ENCODE data around the gene NCAM1.

The NCAM1 gene

DNA sequence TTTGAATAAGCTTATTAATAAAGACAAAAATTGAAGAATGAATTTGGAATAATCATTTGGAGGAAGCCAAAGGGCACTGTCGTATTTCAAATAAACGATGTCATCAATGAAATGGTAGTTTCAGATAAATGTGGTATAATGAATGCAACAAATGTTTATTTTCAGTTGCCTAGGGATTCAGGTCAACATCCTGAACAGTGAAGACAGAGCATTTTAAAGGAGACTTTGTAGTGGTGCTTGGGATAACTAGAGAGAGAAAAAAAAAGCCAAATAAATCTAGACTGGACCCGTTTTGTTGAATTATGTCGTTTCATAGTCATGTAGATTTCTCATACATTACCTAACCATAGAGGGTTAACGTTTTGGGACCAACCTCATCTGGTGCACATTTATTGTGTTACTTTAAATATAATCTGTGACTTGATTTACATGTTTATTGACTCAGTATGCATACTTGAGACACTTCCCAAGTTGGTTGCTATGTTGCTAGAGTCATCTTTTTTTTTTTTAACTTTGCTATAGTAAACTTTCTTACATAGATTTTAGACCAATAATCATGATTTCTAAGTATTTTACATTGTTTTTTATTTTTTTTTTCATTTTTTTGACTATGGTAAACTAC is 111.1 kb downstream of the NCAM1 start:
- H3K27ac Mint-ChIP-seq: no peak overlapping the region
- H3K4me1 Mint-ChIP-seq (ENCODE audit: low read depth): no peaks in the 10 kb centered on the region
- no peaks in the 10 kb centered on the region for H3K27me3 Mint-ChIP-seq (ENCODE audit: low read depth)
- H3K4me3 Mint-ChIP-seq: no peak overlapping the region
- H3K36me3 Mint-ChIP-seq (ENCODE audit: low read depth): no peaks in the 10 kb centered on the region
- no peak for DNase-seq (ENCODE audit: low spot score)
- H3K9me3 Mint-ChIP-seq: no peaks in the 10 kb centered on the region

- H3K36me3 Mint-ChIP-seq (ENCODE audit: low read depth): no peaks in the 10 kb centered on the region
- no peaks in the 10 kb centered on the region for H3K9me3 Mint-ChIP-seq
- H3K4me1 Mint-ChIP-seq (ENCODE audit: low read depth): no peaks in the 10 kb centered on the region
- no peaks in the 10 kb centered on the region for H3K27me3 Mint-ChIP-seq (ENCODE audit: low read depth)
- DNase-seq (ENCODE audit: low spot score): no peak
- no peak overlapping the region for H3K4me3 Mint-ChIP-seq
- no peak overlapping the region for H3K27ac Mint-ChIP-seq
Observed at GRCh38 chr11:113073290-113073953, 112.2 kb downstream of the NCAM1 start.

GRCh38 chr11:113075586-113076095 is 114.4 kb downstream of the NCAM1 start:
- Mint-ChIP-seq H3K27ac (no peak overlapping the region), H3K4me3 (no peak overlapping the region), H3K9me3 (no peaks in the 10 kb centered on the region), H3K36me3 (ENCODE audit: low read depth) (no peaks in the 10 kb centered on the region), H3K4me1 (ENCODE audit: low read depth) (no peaks in the 10 kb centered on the region), H3K27me3 (ENCODE audit: low read depth) (no peaks in the 10 kb centered on the region)
- no peak for DNase-seq (ENCODE audit: low spot score)

DNA sequence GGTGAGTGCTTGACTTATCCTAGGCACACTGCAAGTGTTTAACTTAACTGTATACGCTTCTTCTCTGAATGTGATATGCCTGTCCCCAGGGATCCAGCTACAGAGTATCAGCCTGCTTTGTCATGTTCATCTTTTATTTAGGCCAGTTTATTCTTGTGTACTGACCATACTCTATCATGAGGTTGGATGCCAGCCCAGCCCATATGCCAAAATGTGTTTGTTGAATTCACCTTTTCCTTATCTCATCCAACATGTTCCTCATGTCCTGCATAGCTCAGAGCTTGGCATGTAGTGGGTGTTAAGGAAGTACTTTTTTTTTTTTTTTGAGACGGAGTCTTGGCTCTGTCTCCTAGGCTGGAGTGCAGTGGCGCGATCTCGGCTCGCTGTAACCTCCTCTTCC is 116.2 kb downstream of the NCAM1 start:
- Mint-ChIP-seq H3K9me3 (no peaks in the 10 kb centered on the region), H3K36me3 (ENCODE audit: low read depth) (no peaks in the 10 kb centered on the region), H3K4me3 (no peak overlapping the region), H3K27ac (no peak overlapping the region), H3K4me1 (ENCODE audit: low read depth) (no peaks in the 10 kb centered on the region), H3K27me3 (ENCODE audit: low read depth) (no peaks in the 10 kb centered on the region)
- no peak for DNase-seq (ENCODE audit: low spot score)

GRCh38 chr11:113082341-113082955 is 121.2 kb downstream of the NCAM1 start:
- Mint-ChIP-seq H3K4me1 (ENCODE audit: low read depth) (no peaks in the 10 kb centered on the region), H3K27me3 (ENCODE audit: low read depth) (peaks cover 3% of the 10 kb centered on the region), H3K9me3 (no peaks in the 10 kb centered on the region)

GRCh38 chr11:113083571-113083970 is 122.4 kb downstream of the NCAM1 start:
- no peak overlapping the region for H3K4me3 Mint-ChIP-seq
- H3K9me3 Mint-ChIP-seq: no peaks in the 10 kb centered on the region
- DNase-seq (ENCODE audit: low spot score): no peak
- H3K4me1 Mint-ChIP-seq (ENCODE audit: low read depth): no peaks in the 10 kb centered on the region
- H3K27me3 Mint-ChIP-seq (ENCODE audit: low read depth): peaks cover 3% of the 10 kb centered on the region
- no peak overlapping the region for H3K27ac Mint-ChIP-seq
- H3K36me3 Mint-ChIP-seq (ENCODE audit: low read depth): no peaks in the 10 kb centered on the region

More at GRCh38 chr11:113082341-113082955, 121.2 kb downstream of the NCAM1 start:
- H3K4me3 Mint-ChIP-seq: no peak overlapping the region
- no peak for DNase-seq (ENCODE audit: low spot score)
- no peaks in the 10 kb centered on the region for H3K36me3 Mint-ChIP-seq (ENCODE audit: low read depth)
- H3K27ac Mint-ChIP-seq: no peak overlapping the region

- H3K9me3 Mint-ChIP-seq: no peaks in the 10 kb centered on the region
- no peak for DNase-seq (ENCODE audit: low spot score)
- no peaks in the 10 kb centered on the region for H3K4me1 Mint-ChIP-seq (ENCODE audit: low read depth)
- peaks cover 3% of the 10 kb centered on the region for H3K27me3 Mint-ChIP-seq (ENCODE audit: low read depth)
- H3K4me3 Mint-ChIP-seq: no peak overlapping the region
- H3K36me3 Mint-ChIP-seq (ENCODE audit: low read depth): no peaks in the 10 kb centered on the region
- H3K27ac Mint-ChIP-seq: no peak overlapping the region
Observed at GRCh38 chr11:113084297-113084696, 123.1 kb downstream of the NCAM1 start.

GRCh38 chr11:113085446-113085845 is 124.2 kb downstream of the NCAM1 start:
- Mint-ChIP-seq H3K4me3 (no peak overlapping the region), H3K4me1 (ENCODE audit: low read depth) (no peaks in the 10 kb centered on the region), H3K36me3 (ENCODE audit: low read depth) (no peaks in the 10 kb centered on the region), H3K27me3 (ENCODE audit: low read depth) (peaks cover 8% of the 10 kb centered on the region), H3K9me3 (no peaks in the 10 kb centered on the region), H3K27ac (no peak overlapping the region)
- DNase-seq (ENCODE audit: low spot score): no peak

DNA sequence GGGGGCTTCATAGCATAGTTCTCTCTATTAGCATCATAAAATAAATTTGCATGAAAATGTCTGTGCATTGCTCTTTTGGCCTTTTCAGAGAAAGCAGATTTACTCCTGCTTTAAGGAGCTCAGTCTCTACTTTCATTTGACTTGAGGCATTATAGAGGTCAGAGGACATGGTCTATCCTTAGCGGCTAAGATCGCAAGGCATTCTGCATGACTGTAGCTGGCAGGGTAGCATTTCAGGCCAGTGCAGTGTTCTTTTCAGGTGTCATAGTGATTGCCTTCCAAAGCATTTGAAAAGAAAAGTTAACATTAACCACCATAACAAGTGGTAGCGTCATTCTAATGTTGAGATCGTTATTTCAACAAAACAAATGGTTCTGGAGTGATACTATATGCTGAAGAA is 126.5 kb downstream of the NCAM1 start:
- Mint-ChIP-seq H3K9me3 (no peaks in the 10 kb centered on the region), H3K27ac (no peak overlapping the region), H3K4me3 (no peak overlapping the region), H3K36me3 (ENCODE audit: low read depth) (no peaks in the 10 kb centered on the region), H3K27me3 (ENCODE audit: low read depth) (peaks cover 8% of the 10 kb centered on the region), H3K4me1 (ENCODE audit: low read depth) (no peaks in the 10 kb centered on the region)
- no peak for DNase-seq (ENCODE audit: low spot score)

GRCh38 chr11:113090716-113091480 is 129.7 kb downstream of the NCAM1 start:
- H3K36me3 Mint-ChIP-seq (ENCODE audit: low read depth): no peaks in the 10 kb centered on the region
- no peak overlapping the region for H3K27ac Mint-ChIP-seq
- H3K4me3 Mint-ChIP-seq: no peak overlapping the region
- no peaks in the 10 kb centered on the region for H3K4me1 Mint-ChIP-seq (ENCODE audit: low read depth)
- no peaks in the 10 kb centered on the region for H3K9me3 Mint-ChIP-seq
- peaks cover 9% of the 10 kb centered on the region for H3K27me3 Mint-ChIP-seq (ENCODE audit: low read depth)
- DNase-seq (ENCODE audit: low spot score): no peak

- no peaks in the 10 kb centered on the region for H3K9me3 Mint-ChIP-seq
- H3K36me3 Mint-ChIP-seq (ENCODE audit: low read depth): no peaks in the 10 kb centered on the region
- no peaks in the 10 kb centered on the region for H3K4me1 Mint-ChIP-seq (ENCODE audit: low read depth)
- H3K4me3 Mint-ChIP-seq: no peak overlapping the region
- no peak for DNase-seq (ENCODE audit: low spot score)
- peaks cover 7% of the 10 kb centered on the region for H3K27me3 Mint-ChIP-seq (ENCODE audit: low read depth)
- no peak overlapping the region for H3K27ac Mint-ChIP-seq
Observed at GRCh38 chr11:113091481-113091780, 130.2 kb downstream of the NCAM1 start.

DNA sequence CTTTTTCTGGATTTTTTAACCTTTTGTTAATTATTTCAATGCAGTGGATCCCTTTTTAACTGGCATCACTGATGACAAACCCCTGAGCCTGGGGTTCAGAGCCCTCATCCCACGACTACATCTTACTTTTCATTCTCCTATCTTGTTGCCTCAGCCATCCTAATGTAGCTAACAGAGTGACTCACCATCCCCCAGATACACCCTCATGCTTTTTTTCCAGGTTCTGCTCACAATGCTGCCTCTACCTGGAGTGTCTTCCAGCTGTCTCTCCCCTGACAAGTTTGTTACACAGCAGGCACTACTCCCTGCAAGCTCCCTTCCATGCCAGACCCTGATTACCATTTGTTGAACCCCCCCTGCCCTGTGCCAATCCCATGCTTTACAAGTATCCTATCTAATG is 135.4 kb downstream of the NCAM1 start:
- Mint-ChIP-seq H3K4me1 (ENCODE audit: low read depth) (no peaks in the 10 kb centered on the region), H3K9me3 (no peaks in the 10 kb centered on the region), H3K36me3 (ENCODE audit: low read depth) (no peaks in the 10 kb centered on the region), H3K4me3 (no peak overlapping the region), H3K27ac (no peak overlapping the region), H3K27me3 (ENCODE audit: low read depth) (peaks cover 6% of the 10 kb centered on the region)
- DNase-seq (ENCODE audit: low spot score): no peak

DNA sequence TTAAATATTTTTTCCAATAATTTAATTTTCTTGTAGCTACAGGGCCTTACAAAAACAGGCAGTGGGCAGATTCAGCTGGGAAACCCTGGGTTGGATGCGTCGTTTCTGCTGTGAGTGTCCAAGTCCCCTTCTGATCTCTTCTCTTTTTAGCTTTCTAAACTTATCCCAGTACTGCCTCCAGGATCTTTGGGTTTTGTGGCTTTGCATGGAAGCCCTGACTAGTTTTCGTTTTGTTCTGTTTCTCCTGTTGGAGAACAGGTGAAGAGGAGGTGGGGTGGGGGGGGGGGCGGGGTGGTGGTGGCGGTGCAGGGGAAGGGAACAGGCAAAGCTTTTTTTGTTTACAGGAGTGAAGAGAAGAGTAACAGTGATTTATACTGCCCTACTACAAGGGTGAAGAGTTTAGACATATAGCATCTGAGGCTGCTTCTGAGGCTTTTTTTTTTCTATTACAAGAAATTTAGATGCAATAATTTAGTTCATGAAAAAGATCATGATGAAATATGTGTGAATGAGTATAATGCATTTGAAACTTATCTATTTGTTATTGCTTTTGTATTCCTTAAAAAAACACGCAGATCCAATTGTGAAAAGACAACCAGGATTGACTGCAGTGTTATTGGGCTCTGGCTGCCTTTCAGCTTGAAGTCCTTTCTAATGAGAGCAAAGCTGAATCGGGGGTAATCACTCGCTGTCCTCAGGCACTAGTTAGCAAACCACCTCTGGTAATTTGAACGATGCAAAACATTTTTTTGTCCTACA is 142.9 kb downstream of the NCAM1 start:
- Mint-ChIP-seq H3K27me3 (ENCODE audit: low read depth) (peaks cover 5% of the 10 kb centered on the region), H3K36me3 (ENCODE audit: low read depth) (no peaks in the 10 kb centered on the region), H3K9me3 (no peaks in the 10 kb centered on the region), H3K4me1 (ENCODE audit: low read depth) (no peaks in the 10 kb centered on the region), H3K4me3 (no peak overlapping the region), H3K27ac (no peak overlapping the region)
- no peak for DNase-seq (ENCODE audit: low spot score)

Measured in T-helper 2 cell treated with Interferon-gamma antibody and Interleukin-4, amounts not matched to agents 5 μg/mL and 100 μg/mL, for 36 hours (primary cell).